Sigmoid colon (tissue), 7 donors: ENCODE data around the gene CLIC4. TPM values are rescaled to one million over a fixed set of nuclear protein-coding genes. Genes with fewer than 3 reads are reported as not detected.
"Not testable (repeated sequence)": the region's sequence is repeated elsewhere in the genome, so short reads cannot be mapped to it uniquely, and the experiment has no call there.

ENCODE experiments used
- DNase-seq: peaks from one replicate; pipeline ENCODE4 v3.0.0-alpha.2; 2019
- H3K27ac ChIP-seq, 4 donors: fragments of 200-600 bp; sonication (generic); one replicate each; pipeline ENCODE4 v1.5.1; 2016 to 2019; ENCODE audit warnings: mild to moderate bottlenecking in 1 of 4
- H3K27me3 ChIP-seq, 3 donors: fragments of 200-600 bp; sonication (generic); one replicate each; pipeline ENCODE4 v1.5.1; 2019; ENCODE audit warnings: mild to moderate bottlenecking in 1 of 3
- H3K36me3 ChIP-seq, 4 donors: fragments of 200-600 bp; sonication (generic); one replicate each; pipeline ENCODE4 v1.5.1; 2016 to 2019
- H3K4me1 ChIP-seq, 4 donors: fragments of 200-600 bp; sonication (generic); one replicate each; pipeline ENCODE4 v1.5.1; 2017 to 2019
- H3K4me3 ChIP-seq, 4 donors: fragments of 200-600 bp; sonication (generic); one replicate each; pipeline ENCODE4 v1.5.1; 2017 to 2019; ENCODE audit warnings: mild to moderate bottlenecking in 2 of 4, moderate library complexity in 1 of 4
- H3K9me3 ChIP-seq, 4 donors: fragments of 200-600 bp in 3 of 4; sonication (generic) in 3 of 4; one replicate each; pipeline versions ENCODE4 v1.5.1 to v1.6.1; 2013 to 2019
- EP300 ChIP-seq, 4 donors: sonication (generic); formaldehyde crosslinking; IDR thresholded peaks; one replicate each; pipeline ENCODE4 v1.6.1; 2017; ENCODE audit warnings: antibody characterized with exemption in 4 of 4
- POLR2A ChIP-seq, 2 donors: fragments of 450-650 bp; IDR thresholded peaks; one replicate each; pipeline ENCODE4 v1.6.1; 2016; ENCODE audit warnings: antibody characterized with exemption in 2 of 2, mild to moderate bottlenecking in 2 of 2, moderate library complexity in 2 of 2
- POLR2AphosphoS5 ChIP-seq, 4 donors: sonication (generic); formaldehyde crosslinking; IDR thresholded peaks; one replicate each; pipeline ENCODE4 v1.6.1; 2017; ENCODE audit warnings: antibody characterized with exemption in 4 of 4
- WGBS, 2 donors: extraction: QIAGEN DNeasy Blood & Tissue Kit; methylation state at CpG; one replicate each; pipeline ENCODE4 v1.1.7; 2013; 5-methylcytosine and 5-hydroxymethylcytosine counted together
- intact Hi-C: fragments of 100-400 bp; cut with DNase I; formaldehyde crosslinking; loops from one replicate; pipeline ENCODE4 v1.15.1; 2023
- polyA plus RNA-seq, 3 donors: library from polyadenylated mRNA; stranded (reverse); fragments of 200-250 nt; gene quantifications; one replicate each; pipeline ENCODE4 v1.2.3, GENCODE V29; 2013
- total RNA-seq, 4 donors: library from RNA; depleted of rRNA; stranded (reverse); fragments of >200 nt; gene quantifications; one replicate each; pipeline ENCODE4 v1.1.0, GENCODE V29; 2016
- TF ChIP-seq, protein P1 (sequence below), 4 experiments: fragments of 450-650 bp in 3 of 4; fragments of 200-600 bp in 1 of 4; IDR thresholded peaks; one replicate each; pipeline ENCODE4 v1.5.1; 2016 to 2019; ENCODE audit warnings: antibody characterized with exemption in 4 of 4, mild to moderate bottlenecking in 3 of 4, moderate library complexity in 2 of 4
- donor health status: healthy with polysubstance abuse.
- donor health status: Bipolar disorder and iron deficiency.
- donor health status: healthy.

The CLIC4 gene
- total and polyA plus RNA-seq, 7 donors: 37.8 to 443 (median 334) TPM

DNA sequence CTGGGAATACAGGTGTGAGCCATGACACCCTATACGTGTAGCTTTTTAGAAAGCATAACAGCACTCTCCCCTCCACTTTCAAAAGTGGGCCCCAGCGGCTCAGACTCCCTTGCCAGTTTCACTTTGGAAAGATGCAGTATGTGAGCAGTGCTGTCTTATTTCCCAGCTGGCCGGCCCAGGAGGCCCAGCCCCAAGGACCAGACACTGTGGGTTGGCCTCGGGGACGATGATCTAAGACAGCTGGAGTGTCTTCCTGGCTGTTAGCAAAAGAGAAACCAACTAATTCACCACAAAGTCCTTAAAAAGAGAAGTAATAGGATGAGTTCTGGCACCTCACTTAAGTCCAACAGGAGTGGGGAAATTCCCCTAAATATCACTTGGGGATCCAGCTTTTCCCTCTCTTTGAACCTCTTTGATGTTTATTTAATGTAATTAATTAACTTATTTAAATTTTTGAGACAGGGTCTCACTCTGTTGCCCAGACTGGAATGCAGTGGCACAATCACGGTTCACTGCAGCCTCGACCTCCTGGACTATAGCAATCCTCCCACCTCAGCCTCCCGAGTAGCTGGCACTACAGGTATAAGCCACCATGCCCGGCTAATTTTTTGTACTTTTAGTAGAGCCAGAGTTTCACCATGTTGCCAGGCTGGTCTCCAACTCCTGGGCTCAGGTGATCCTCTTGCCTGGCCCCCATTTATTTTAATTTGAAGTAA is 17.6 kb upstream of the CLIC4 start:
- no peaks in the 10 kb centered on the region for H3K27me3 ChIP-seq
- peak overlapping the region; percentile 40 to 75 (median 58) for H3K27ac ChIP-seq
- no peaks in the 10 kb centered on the region for H3K9me3 ChIP-seq
- TF ChIP-seq, protein P1, sequence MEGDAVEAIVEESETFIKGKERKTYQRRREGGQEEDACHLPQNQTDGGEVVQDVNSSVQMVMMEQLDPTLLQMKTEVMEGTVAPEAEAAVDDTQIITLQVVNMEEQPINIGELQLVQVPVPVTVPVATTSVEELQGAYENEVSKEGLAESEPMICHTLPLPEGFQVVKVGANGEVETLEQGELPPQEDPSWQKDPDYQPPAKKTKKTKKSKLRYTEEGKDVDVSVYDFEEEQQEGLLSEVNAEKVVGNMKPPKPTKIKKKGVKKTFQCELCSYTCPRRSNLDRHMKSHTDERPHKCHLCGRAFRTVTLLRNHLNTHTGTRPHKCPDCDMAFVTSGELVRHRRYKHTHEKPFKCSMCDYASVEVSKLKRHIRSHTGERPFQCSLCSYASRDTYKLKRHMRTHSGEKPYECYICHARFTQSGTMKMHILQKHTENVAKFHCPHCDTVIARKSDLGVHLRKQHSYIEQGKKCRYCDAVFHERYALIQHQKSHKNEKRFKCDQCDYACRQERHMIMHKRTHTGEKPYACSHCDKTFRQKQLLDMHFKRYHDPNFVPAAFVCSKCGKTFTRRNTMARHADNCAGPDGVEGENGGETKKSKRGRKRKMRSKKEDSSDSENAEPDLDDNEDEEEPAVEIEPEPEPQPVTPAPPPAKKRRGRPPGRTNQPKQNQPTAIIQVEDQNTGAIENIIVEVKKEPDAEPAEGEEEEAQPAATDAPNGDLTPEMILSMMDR (IDR thresholded peaks at IDR 0.05): no peak
- TF ChIP-seq POLR2A (IDR thresholded peaks at IDR 0.05) (no peak), POLR2AphosphoS5 (IDR thresholded peaks at IDR 0.05) (peak in 3 of 4 donors; percentile 51 to 63 (median 51)), EP300 (IDR thresholded peaks at IDR 0.05) (no peak)
- WGBS, 2 donors: 49 to 70% methylated on average over 9 of the region's 9 CpGs
- no peak overlapping the region for H3K4me3 ChIP-seq
- DNase-seq: peak; percentile 94
- peaks cover 0 to 23% (median 14%) of the 10 kb centered on the region in 4 donors for H3K4me1 ChIP-seq
- intact Hi-C loops: no loop called here
- H3K36me3 ChIP-seq: no peaks in the 10 kb centered on the region

DNA sequence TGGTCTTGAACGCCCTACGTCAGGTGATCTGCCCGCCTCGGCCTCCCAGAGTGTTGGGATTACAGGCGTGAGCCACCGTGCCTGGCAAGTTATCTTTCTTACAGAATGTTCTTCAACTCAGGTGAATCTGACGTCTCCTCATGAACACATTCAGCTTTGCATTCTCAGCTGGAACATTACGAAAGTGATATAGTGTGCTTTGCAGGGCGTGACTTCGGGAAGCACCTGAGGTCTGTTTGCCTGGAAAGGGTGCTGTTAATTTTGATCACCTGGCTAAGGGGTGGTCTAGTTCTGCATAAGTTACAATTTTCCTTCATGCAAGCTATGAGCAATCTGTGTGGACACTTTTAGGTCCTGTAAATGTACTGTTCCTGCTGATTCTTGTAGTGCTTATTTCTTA is 16.3 kb upstream of the CLIC4 start:
- Histone ChIP-seq H3K4me3 (no peak overlapping the region), H3K27me3 (no peaks in the 10 kb centered on the region), H3K4me1 (peaks cover 0 to 23% (median 14%) of the 10 kb centered on the region in 4 donors), H3K9me3 (no peaks in the 10 kb centered on the region), H3K27ac (no peak overlapping the region), H3K36me3 (no peaks in the 10 kb centered on the region)
- intact Hi-C loops: no loop called here
- TF ChIP-seq EP300 (IDR thresholded peaks at IDR 0.05) (no peak), POLR2AphosphoS5 (IDR thresholded peaks at IDR 0.05) (no peak), POLR2A (IDR thresholded peaks at IDR 0.05) (no peak)
- TF ChIP-seq, protein P1 (IDR thresholded peaks at IDR 0.05): no peak
- 20 to 70% methylated on average over 10 of the region's 10 CpGs for WGBS, 2 donors
- DNase-seq: no peak

DNA sequence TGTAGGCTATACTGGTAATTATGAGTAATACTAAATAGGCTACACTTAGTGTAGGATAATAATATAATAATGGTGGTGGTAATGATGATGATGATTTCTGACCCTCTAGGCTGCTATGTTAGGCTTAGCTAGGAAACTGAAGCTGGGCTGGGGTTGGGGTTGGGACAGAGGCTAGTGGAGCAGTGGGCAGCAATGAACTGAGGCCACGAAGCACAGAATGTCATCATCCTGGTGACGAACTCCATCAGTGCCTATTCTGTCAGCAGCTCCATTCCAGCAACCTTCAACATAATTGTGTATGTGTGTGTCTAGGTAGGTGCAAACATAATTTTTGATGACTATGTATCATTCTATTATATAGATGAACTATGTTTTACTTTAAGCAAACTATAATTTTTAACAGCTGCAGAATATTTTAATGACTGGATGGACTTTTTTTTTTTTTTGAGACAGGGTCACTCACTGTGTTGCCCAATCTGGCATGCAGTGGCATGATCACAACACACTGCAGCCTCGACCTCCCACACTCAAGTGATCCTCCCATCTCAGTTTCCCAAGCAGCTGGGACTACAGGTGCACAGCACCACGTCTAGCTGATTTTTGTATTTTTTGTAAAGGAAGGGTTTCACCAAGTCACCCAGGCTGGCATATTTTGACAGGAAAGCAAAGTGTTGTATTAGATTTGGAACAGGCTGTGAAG is 12.9 kb upstream of the CLIC4 start:
- 79 to 83% methylated on average over 4 of the region's 4 CpGs for WGBS, 2 donors
- Histone ChIP-seq H3K27me3 (no peaks in the 10 kb centered on the region), H3K36me3 (no peaks in the 10 kb centered on the region), H3K27ac (no peak overlapping the region), H3K4me3 (no peak overlapping the region), H3K4me1 (peaks cover 0 to 34% (median 28%) of the 10 kb centered on the region in 4 donors), H3K9me3 (no peaks in the 10 kb centered on the region)
- DNase-seq: no peak
- no peak for TF ChIP-seq POLR2A (IDR thresholded peaks at IDR 0.05)
- TF ChIP-seq POLR2AphosphoS5 (IDR thresholded peaks at IDR 0.05): no peak
- no peak for TF ChIP-seq EP300 (IDR thresholded peaks at IDR 0.05)
- TF ChIP-seq, protein P1 (IDR thresholded peaks at IDR 0.05): no peak
- intact Hi-C loops: no loop called here

DNA sequence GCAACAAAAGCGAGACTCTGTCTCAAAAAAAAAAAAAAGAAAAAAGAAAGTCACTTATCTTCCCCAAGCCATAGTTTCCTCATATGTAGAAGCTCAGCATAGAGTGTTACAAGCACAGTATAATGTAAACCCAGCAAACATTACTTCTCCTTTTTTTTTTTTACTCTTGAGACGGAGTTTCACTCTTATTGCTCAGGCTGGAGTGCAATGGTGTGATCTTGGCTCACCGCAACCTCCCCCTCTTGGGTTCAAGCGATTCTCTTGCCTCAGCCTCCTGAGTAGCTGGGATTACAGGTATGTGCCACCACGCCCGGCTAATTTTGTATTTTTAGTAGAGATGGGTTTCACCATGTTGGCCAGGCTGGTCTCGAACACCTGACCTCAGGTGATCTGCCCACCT is 11.9 kb upstream of the CLIC4 start:
- not testable (repeated sequence) for H3K27ac ChIP-seq

DNA sequence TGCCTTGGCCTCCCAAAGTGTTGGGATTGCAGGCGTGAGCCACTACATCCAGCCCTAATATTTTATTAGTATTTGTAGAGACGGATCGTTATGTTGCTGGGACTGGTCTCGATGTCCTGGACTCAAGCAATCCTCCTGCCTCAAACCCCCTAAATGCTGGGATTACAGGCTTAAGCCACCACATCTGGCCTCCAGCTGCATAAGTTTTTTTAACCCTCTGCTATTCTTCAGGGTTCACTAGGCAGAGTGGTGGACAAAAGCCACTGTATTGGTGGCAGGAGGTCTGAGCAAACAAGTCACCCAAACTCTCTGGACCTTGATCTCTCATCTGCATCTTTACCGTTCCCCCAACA is 10.1 kb upstream of the CLIC4 start:
- Histone ChIP-seq H3K36me3 (no peaks in the 10 kb centered on the region), H3K4me3 (no peak overlapping the region), H3K27ac (peak overlapping the region; percentile 45 to 60 (median 51)), H3K27me3 (no peaks in the 10 kb centered on the region), H3K4me1 (peaks cover 0 to 28% (median 26%) of the 10 kb centered on the region in 4 donors), H3K9me3 (no peaks in the 10 kb centered on the region)
- intact Hi-C loops: no loop called here
- TF ChIP-seq, protein P1 (IDR thresholded peaks at IDR 0.05): no peak
- TF ChIP-seq POLR2A (IDR thresholded peaks at IDR 0.05): no peak
- TF ChIP-seq EP300 (IDR thresholded peaks at IDR 0.05): no peak
- TF ChIP-seq POLR2AphosphoS5 (IDR thresholded peaks at IDR 0.05): no peak
- no peak for DNase-seq
- 70 to 72% methylated on average over 5 of the region's 5 CpGs for WGBS, 2 donors

More for the DNA sequence above, 11.9 kb upstream of the CLIC4 start:
- DNase-seq, intact Hi-C loops, H3K9me3 ChIP-seq, H3K36me3 ChIP-seq, H3K4me3 ChIP-seq, H3K27me3 ChIP-seq: not testable (repeated sequence)
- H3K4me1 ChIP-seq: peaks cover 0 to 28% (median 26%) of the 10 kb centered on the region in 4 donors
- WGBS, 2 donors: 67 to 78% methylated on average over 7 of the region's 7 CpGs
